ENCODE results near the gene UGGT2. TPM values are rescaled to one million over a fixed set of nuclear protein-coding genes. Genes with fewer than 3 reads are reported as not detected.
"Not testable (repeated sequence)": the region's sequence is repeated elsewhere in the genome, so short reads cannot be mapped to it uniquely, and the experiment has no call there.

The UGGT2 gene
- total RNA-seq, 2 experiments from 2014 or later, result 0.26 TPM; not detected in 1

DNA sequence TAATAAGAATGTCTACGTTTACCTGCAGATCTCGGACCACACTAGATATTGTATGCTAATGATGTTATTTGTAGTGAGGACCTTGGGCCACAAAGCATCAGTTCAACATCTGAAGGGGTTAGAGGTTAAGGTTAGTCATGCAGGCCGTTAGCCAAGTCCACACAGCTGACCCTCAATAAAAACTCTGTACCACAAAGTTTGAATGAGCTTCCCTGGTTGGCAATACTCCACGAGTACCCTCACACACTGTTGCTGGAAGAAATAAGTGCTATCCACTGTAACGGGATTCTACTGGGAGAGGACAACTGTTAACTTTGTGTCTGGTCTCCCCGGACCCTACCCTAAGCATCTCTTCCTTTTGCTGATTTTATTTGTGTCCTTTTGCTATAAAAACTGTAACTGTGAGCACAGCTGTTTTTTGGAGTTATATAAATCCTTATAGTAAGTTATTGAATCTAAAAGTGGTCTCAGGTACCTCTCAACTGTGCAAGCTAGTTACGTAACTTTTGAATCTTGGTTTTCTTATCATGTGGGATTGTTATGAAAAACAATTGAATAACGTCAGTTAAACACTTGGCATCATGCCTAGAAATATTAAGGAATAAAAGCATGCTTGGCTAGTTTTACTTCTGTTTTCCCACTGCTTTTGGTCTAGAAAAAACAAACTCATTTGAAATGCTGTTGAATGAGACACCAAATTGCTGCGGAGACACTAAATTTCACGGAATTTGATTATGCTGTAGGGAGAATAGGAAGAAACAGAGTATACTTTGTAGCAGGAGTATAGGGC is 194.7 kb downstream of the UGGT2 start:
- Mint-ChIP-seq H3K36me3 (no peaks in the 10 kb centered on the region), H3K27me3 (peaks cover 3% of the 10 kb centered on the region), H3K4me1 (ENCODE audit: low read depth) (no peaks in the 10 kb centered on the region), H3K9me3 (no peaks in the 10 kb centered on the region), H3K4me3 (no peak overlapping the region), H3K27ac (no peak overlapping the region)
- CTCF ChIA-PET, result no interaction called here
- POLR2A ChIA-PET, result interaction anchor here (0.5 kb wide), 1 partner anchor 1367 kb away, joined by 3 read pairs; no protein-coding TSS in a partner anchor
- no peak for DNase-seq
- intact Hi-C loops (cut with micrococcal nuclease), result no loop called here

DNA sequence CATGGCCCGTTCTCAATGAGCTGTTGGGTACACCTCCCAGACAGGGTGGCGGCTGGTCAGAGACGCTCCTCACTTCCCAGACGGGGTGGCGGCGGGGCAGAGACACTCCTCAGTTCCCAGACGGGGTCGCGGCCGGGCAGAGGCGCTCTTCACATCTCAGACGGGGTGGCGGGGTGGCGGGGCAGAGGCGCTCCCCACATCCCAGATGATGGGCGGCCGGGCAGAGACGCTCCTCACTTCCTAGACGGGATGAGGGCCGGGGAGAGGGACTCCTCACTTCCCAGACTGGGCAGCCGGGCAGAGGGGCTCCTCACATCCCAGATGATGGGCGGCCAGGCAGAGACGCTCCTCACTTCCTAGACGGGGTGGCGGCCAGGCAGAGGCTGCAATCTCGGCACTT is 207.5 kb downstream of the UGGT2 start:
- intact Hi-C loops (cut with micrococcal nuclease); H3K27ac Mint-ChIP-seq; H3K27me3 Mint-ChIP-seq; H3K9me3 Mint-ChIP-seq; CTCF ChIA-PET; H3K36me3 Mint-ChIP-seq; DNase-seq; POLR2A ChIA-PET; H3K4me3 Mint-ChIP-seq; H3K4me1 Mint-ChIP-seq (ENCODE audit: low read depth): not testable (repeated sequence)

GRCh38 chr13:95842898-95843297 is 210.3 kb downstream of the UGGT2 start:
- ChIA-PET POLR2A (no interaction called here), CTCF (interaction anchor here (1.0 to 2.6 kb wide), 2 partner anchors 8 to 9 kb away, joined by 4 to 7 read pairs; no protein-coding TSS in a partner anchor)
- no peaks in the 10 kb centered on the region for H3K4me1 Mint-ChIP-seq (ENCODE audit: low read depth)
- DNase-seq, result no peak
- H3K27me3 Mint-ChIP-seq, result peaks cover 13% of the 10 kb centered on the region
- H3K9me3 Mint-ChIP-seq, result no peaks in the 10 kb centered on the region
- intact Hi-C loops (cut with micrococcal nuclease), result no loop called here
- no peaks in the 10 kb centered on the region for H3K36me3 Mint-ChIP-seq
- no peak overlapping the region for H3K27ac Mint-ChIP-seq
- no peak overlapping the region for H3K4me3 Mint-ChIP-seq

GRCh38 chr13:95841894-95842293 is 211.3 kb downstream of the UGGT2 start:
- CTCF ChIA-PET, result no interaction called here

DNA sequence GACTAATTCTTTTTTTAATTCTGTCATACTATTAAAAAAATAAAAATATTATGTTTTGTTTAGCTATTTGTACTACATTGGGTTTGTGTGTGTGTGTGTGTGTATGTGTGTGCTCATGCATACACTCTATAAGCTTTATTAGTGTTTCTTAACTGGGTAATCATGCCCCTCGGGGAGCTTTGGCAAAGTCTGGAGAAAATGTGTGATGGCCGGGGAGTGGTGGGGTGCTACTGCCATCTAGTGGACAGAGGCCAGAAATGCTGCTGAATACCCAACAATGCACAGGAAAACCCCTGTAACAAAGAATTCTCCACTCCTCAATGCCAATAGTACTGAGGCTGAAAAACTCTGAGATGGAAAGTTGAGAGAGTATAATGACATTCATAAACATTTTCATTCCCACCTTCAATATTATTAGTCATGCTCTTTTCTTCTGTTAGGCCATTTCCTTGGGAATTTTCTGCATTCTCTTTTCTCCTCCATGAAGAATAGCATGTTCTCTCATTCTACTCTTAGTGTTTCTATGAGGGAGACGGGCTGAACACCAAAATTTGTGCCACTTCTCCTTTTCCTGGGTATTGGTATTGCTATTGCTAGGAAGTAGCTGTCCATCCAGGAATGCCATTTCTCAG is 219.0 kb downstream of the UGGT2 start:
- DNase-seq, result peak; percentile 78
- Mint-ChIP-seq H3K27me3 (peaks cover 10% of the 10 kb centered on the region), H3K27ac (no peak overlapping the region), H3K4me3 (no peak overlapping the region), H3K4me1 (ENCODE audit: low read depth) (no peaks in the 10 kb centered on the region), H3K36me3 (no peaks in the 10 kb centered on the region), H3K9me3 (peaks cover 6% of the 10 kb centered on the region)
- CTCF ChIA-PET, result interaction anchor here (0.6 to 7.3 kb wide), 45 partner anchors 10 to 538 kb away, joined by 3 to 192 read pairs (median 4); partner anchors contain the start of gene DNAJC3
- intact Hi-C loops (cut with micrococcal nuclease), result loop anchor here (1.0 kb wide), 4 partner anchors 174 to 340 kb away; no protein-coding TSS in a partner anchor
- POLR2A ChIA-PET, result interaction anchor here (0.6 kb wide), 1 partner anchor 212 kb away, joined by 3 read pairs; no protein-coding TSS in a partner anchor

More at GRCh38 chr13:95841894-95842293, 211.3 kb downstream of the UGGT2 start:
- Mint-ChIP-seq H3K27ac (no peak overlapping the region), H3K4me3 (no peak overlapping the region), H3K27me3 (peaks cover 15% of the 10 kb centered on the region), H3K4me1 (ENCODE audit: low read depth) (no peaks in the 10 kb centered on the region), H3K9me3 (peaks cover 2% of the 10 kb centered on the region), H3K36me3 (no peaks in the 10 kb centered on the region)
- intact Hi-C loops (cut with micrococcal nuclease), result no loop called here
- no peak for DNase-seq
- POLR2A ChIA-PET, result no interaction called here

DNA sequence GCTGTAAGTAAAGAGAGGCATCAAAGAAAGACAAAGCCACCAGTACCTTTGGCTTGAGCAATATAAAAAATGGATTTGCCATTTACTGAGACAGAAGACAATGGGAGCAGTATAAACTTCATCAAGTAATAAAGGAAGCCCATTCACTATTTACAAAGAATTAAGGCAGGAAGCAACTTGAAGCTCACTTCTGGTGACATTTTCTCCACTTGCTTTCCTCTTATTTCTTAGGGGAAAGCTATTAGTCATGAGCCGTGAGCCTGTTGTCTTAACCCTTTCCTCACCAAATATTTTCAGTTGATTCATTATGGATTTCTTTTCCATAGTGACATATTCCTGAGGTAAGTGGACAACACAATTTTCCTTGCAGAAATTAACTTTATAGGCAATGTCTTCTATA is 219.5 kb downstream of the UGGT2 start:
- Mint-ChIP-seq H3K4me1 (ENCODE audit: low read depth) (no peaks in the 10 kb centered on the region), H3K9me3 (peaks cover 7% of the 10 kb centered on the region), H3K4me3 (no peak overlapping the region), H3K27me3 (peaks cover 6% of the 10 kb centered on the region), H3K36me3 (no peaks in the 10 kb centered on the region), H3K27ac (no peak overlapping the region)
- ChIA-PET CTCF (interaction anchor here (0.6 to 7.3 kb wide), 45 partner anchors 10 to 537 kb away, joined by 3 to 192 read pairs (median 4); partner anchors contain the start of gene DNAJC3), POLR2A (interaction anchor here (0.6 kb wide), 1 partner anchor 211 kb away, joined by 3 read pairs; no protein-coding TSS in a partner anchor)
- intact Hi-C loops (cut with micrococcal nuclease), result loop anchor here (1.0 kb wide), 4 partner anchors 173 to 339 kb away; no protein-coding TSS in a partner anchor
- no peak for DNase-seq

GRCh38 chr13:95833126-95833525 is 220.1 kb downstream of the UGGT2 start:
- no peaks in the 10 kb centered on the region for H3K36me3 Mint-ChIP-seq
- no peak for DNase-seq
- peaks cover 10% of the 10 kb centered on the region for H3K27me3 Mint-ChIP-seq
- no peaks in the 10 kb centered on the region for H3K4me1 Mint-ChIP-seq (ENCODE audit: low read depth)
- ChIA-PET CTCF (interaction anchor here (0.8 to 7.3 kb wide), 28 partner anchors 9 to 429 kb away, joined by 3 to 192 read pairs (median 5); partner anchors contain the start of gene DNAJC3), POLR2A (no interaction called here)
- no peak overlapping the region for H3K27ac Mint-ChIP-seq
- intact Hi-C loops (cut with micrococcal nuclease), result no loop called here
- H3K4me3 Mint-ChIP-seq, result no peak overlapping the region
- peaks cover 11% of the 10 kb centered on the region for H3K9me3 Mint-ChIP-seq

DNA sequence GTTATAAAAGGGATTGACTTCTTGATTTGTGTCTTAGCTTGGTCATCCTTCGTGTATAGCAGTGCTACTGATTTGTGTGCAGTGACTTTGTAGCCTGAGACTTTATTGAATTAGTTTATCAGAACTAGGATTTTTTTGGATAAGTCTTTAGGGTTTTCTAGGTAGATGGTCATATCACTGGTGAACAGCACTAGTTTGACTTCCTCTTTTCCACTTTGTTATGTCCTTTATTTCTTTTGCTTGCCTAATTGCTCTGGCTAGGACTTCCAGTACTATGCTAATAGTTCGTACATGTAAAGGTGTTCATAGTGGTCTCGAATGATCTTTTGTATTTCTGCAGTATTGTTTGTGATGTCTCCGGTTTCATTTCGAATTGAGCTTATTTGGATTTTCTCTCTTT is 230.9 kb downstream of the UGGT2 start:
- no peaks in the 10 kb centered on the region for H3K4me1 Mint-ChIP-seq (ENCODE audit: low read depth)
- POLR2A ChIA-PET, result no interaction called here
- CTCF ChIA-PET, result interaction anchor here (1.5 to 3.5 kb wide), 2 partner anchors 12 to 199 kb away, joined by 4 to 26 read pairs; no protein-coding TSS in a partner anchor
- intact Hi-C loops (cut with micrococcal nuclease), result no loop called here
- no peak for DNase-seq
- H3K36me3 Mint-ChIP-seq, result no peaks in the 10 kb centered on the region
- H3K27me3 Mint-ChIP-seq, result peaks cover 12% of the 10 kb centered on the region
- H3K4me3 Mint-ChIP-seq, result no peak overlapping the region
- H3K9me3 Mint-ChIP-seq, result no peaks in the 10 kb centered on the region
- H3K27ac Mint-ChIP-seq, result no peak overlapping the region

DNA sequence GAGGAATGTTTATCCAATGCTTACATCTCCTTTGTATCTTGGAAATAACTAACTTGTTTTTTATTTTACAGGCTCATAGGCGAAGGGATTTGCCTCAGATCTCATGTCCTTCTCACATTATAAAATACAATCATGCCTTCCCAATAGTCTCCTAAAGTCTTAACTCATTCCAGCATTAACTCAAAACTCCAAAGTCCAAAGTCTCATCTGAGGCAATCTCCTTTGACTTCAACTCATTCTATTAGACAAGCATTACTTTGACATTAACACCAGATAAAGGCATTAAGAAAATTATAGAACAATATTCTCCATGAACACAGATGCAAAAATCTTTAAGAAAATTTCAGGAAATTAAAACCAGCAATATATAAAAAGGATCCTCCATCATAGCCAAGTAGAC is 238.7 kb downstream of the UGGT2 start:
- CTCF ChIA-PET, result no interaction called here
- Mint-ChIP-seq H3K36me3 (peaks cover under 1% of the 10 kb centered on the region), H3K9me3 (peaks cover 14% of the 10 kb centered on the region), H3K27me3 (peaks cover 18% of the 10 kb centered on the region), H3K27ac (no peak overlapping the region), H3K4me1 (ENCODE audit: low read depth) (no peaks in the 10 kb centered on the region), H3K4me3 (no peak overlapping the region)
- no peak for DNase-seq
- POLR2A ChIA-PET, result no interaction called here
- intact Hi-C loops (cut with micrococcal nuclease), result no loop called here

- Mint-ChIP-seq H3K4me3 (no peak overlapping the region), H3K27me3 (peaks cover 30% of the 10 kb centered on the region), H3K36me3 (peaks cover 3% of the 10 kb centered on the region), H3K27ac (no peak overlapping the region), H3K9me3 (peaks cover 18% of the 10 kb centered on the region), H3K4me1 (ENCODE audit: low read depth) (no peaks in the 10 kb centered on the region)
- DNase-seq, result no peak
- ChIA-PET CTCF (no interaction called here), POLR2A (no interaction called here)
- intact Hi-C loops (cut with micrococcal nuclease), result no loop called here
Measured at GRCh38 chr13:95813139-95813538, 240.1 kb downstream of the UGGT2 start.

DNA sequence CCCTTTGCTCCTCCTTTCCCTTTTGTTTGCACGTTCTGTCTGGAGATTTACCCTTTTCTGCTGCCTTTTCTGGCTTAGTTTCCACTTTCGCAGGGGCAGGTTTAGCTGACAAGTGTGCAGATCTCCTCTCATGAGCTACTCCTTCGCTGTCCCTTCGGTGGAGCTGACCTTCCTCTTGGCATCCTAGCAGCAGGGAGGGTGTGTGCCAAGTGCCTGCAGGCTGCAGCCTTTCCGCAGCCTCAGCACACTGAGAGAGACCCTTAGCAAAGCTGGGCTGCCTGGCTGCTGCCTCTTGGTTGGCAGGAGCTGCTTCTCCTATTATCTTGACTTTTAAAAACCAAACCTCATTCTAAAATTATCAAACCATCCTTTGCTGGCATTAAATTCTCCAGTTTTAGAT is 243.8 kb downstream of the UGGT2 start:
- H3K9me3 Mint-ChIP-seq, result peaks cover 18% of the 10 kb centered on the region
- H3K4me3 Mint-ChIP-seq, result no peak overlapping the region
- H3K36me3 Mint-ChIP-seq, result peaks cover 3% of the 10 kb centered on the region
- CTCF ChIA-PET, result interaction anchor here (2.1 kb wide), 1 partner anchor 24 kb away, joined by 6 read pairs; no protein-coding TSS in a partner anchor
- H3K4me1 Mint-ChIP-seq (ENCODE audit: low read depth), result no peaks in the 10 kb centered on the region
- H3K27me3 Mint-ChIP-seq, result peaks cover 31% of the 10 kb centered on the region
- no peak overlapping the region for H3K27ac Mint-ChIP-seq
- intact Hi-C loops (cut with micrococcal nuclease), result no loop called here
- DNase-seq, result no peak
- POLR2A ChIA-PET, result no interaction called here

GRCh38 chr13:95805921-95806320 is 247.3 kb downstream of the UGGT2 start:
- ChIA-PET POLR2A (no interaction called here), CTCF (no interaction called here)
- H3K4me1 Mint-ChIP-seq (ENCODE audit: low read depth), result no peaks in the 10 kb centered on the region
- peaks cover 27% of the 10 kb centered on the region for H3K27me3 Mint-ChIP-seq
- H3K36me3 Mint-ChIP-seq, result peaks cover 3% of the 10 kb centered on the region
- H3K4me3 Mint-ChIP-seq, result no peak overlapping the region
- H3K9me3 Mint-ChIP-seq, result peaks cover 7% of the 10 kb centered on the region
- intact Hi-C loops (cut with micrococcal nuclease), result no loop called here
- no peak overlapping the region for H3K27ac Mint-ChIP-seq
- DNase-seq, result no peak

Measured in activated CD4-positive, alpha-beta memory T cell treated with anti-CD3 and anti-CD28 coated beads for 36 hours (primary cell).